HG03432 (cell line): ENCODE data around the gene CDADC1.
A peak's percentile ranks its signal among the peaks of the same experiment; 100 is the strongest.
"Not testable (repeated sequence)": the region's sequence is repeated elsewhere in the genome, so short reads cannot be mapped to it uniquely, and the experiment has no call there.

Source experiments
- ATAC-seq: cut with Tn5 transposase; IDR thresholded peaks from one replicate; pipeline ENCODE4 v1.9.1; 2021; ENCODE audit warnings: mild to moderate bottlenecking, moderate library complexity; ENCODE audit not compliant: unreplicated experiment

Gene CDADC1

GRCh38 chr13:49292742-49293486, 45.2 kb downstream of the CDADC1 start:
- ATAC-seq, result no peak

GRCh38 chr13:49294723-49295122, 47.0 kb downstream of the CDADC1 start:
- not testable (repeated sequence) for ATAC-seq

GRCh38 chr13:49295244-49295643, 47.5 kb downstream of the CDADC1 start:
- ATAC-seq, result no peak

GRCh38 chr13:49296659-49297058, 48.9 kb downstream of the CDADC1 start:
- ATAC-seq, result no peak

- no peak for ATAC-seq
These were observed 49.6 kb downstream of the CDADC1 start for GRCh38 chr13:49297338-49297737.

- ATAC-seq, result no peak
These were observed 50.7 kb downstream of the CDADC1 start for GRCh38 chr13:49298416-49298815.

- ATAC-seq, result no peak
These were observed 51.3 kb downstream of the CDADC1 start for GRCh38 chr13:49298903-49299605.

GRCh38 chr13:49300276-49300675, 52.6 kb downstream of the CDADC1 start:
- ATAC-seq, result no peak

- peak; percentile 92 for ATAC-seq
These were observed 53.2 kb downstream of the CDADC1 start for GRCh38 chr13:49300739-49301589.

- no peak for ATAC-seq
These were observed 54.5 kb downstream of the CDADC1 start for GRCh38 chr13:49302222-49302621.

- no peak for ATAC-seq
These were observed 55.1 kb downstream of the CDADC1 start for GRCh38 chr13:49302817-49303216.

- ATAC-seq, result no peak
These were observed 56.0 kb downstream of the CDADC1 start for GRCh38 chr13:49303533-49304252.

GRCh38 chr13:49304356-49304755, 56.6 kb downstream of the CDADC1 start:
- ATAC-seq, result no peak

GRCh38 chr13:49304763-49305700, 57.3 kb downstream of the CDADC1 start:
- ATAC-seq, result no peak

GRCh38 chr13:49305792-49306425, 58.2 kb downstream of the CDADC1 start:
- ATAC-seq, result no peak

GRCh38 chr13:49307365-49307764, 59.6 kb downstream of the CDADC1 start:
- ATAC-seq, result no peak

- ATAC-seq, result no peak
These were observed 60.6 kb downstream of the CDADC1 start for GRCh38 chr13:49308097-49308875.

- ATAC-seq, result no peak
These were observed 61.2 kb downstream of the CDADC1 start for GRCh38 chr13:49308921-49309408.
